Measurements from ENCODE around the gene LRRC41. TPM values are rescaled to one million over a fixed set of nuclear protein-coding genes. Genes with fewer than 3 reads are reported as not detected.

The LRRC41 gene
- total and polyA plus RNA-seq, 10 donors = 13.3 to 57.2 (median 40.7) TPM

- no peaks in the 10 kb centered on the region for H3K9me3 ChIP-seq
- H3K4me1 ChIP-seq = peaks cover 0 to 64% (median 23%) of the 10 kb centered on the region in 6 donors
- H3K27me3 ChIP-seq (replicated peaks in 1 of 7) = no peaks in the 10 kb centered on the region
- intact Hi-C loops (cut with DNase I; ENCODE audit: low total_unique reads) = loop anchor here (5.0 kb wide), 1 partner anchor 42 kb away; the partner anchor contains the start of genes LRRC41 and UQCRH
- peaks cover 0 to 77% (median 40%) of the 10 kb centered on the region in 6 donors for H3K36me3 ChIP-seq
- no peak for DNase-seq
- WGBS, 5 donors = 90 to 96% (median 92%) methylated on average over 3 of the region's 3 CpGs
- H3K27ac ChIP-seq = no peak overlapping the region
- TF ChIP-seq CTCF (IDR thresholded peaks at IDR 0.05 in 8 of 11, conservative IDR thresholded peaks at IDR 0.05 in 3 of 11) (no peak), POLR2A (IDR thresholded peaks at IDR 0.05) (no peak)
- H3K4me3 ChIP-seq = no peak overlapping the region
Observed at GRCh38 chr1:46344481-46344880, 41.1 kb upstream of the LRRC41 start.

- WGBS, 5 donors = 80 to 97% (median 87%) methylated on average over 4 of the region's 4 CpGs
- no peak for DNase-seq
- H3K27me3 ChIP-seq (replicated peaks in 1 of 7) = no peaks in the 10 kb centered on the region
- no peaks in the 10 kb centered on the region for H3K9me3 ChIP-seq
- H3K27ac ChIP-seq = no peak overlapping the region
- intact Hi-C loops (cut with DNase I; ENCODE audit: low total_unique reads) = loop anchor here (5.0 kb wide), 1 partner anchor 41 kb away; the partner anchor contains the start of genes LRRC41 and UQCRH
- no peak overlapping the region for H3K4me3 ChIP-seq
- TF ChIP-seq CTCF (IDR thresholded peaks at IDR 0.05 in 8 of 11, conservative IDR thresholded peaks at IDR 0.05 in 3 of 11) (no peak), POLR2AphosphoS5 (IDR thresholded peaks at IDR 0.05) (no peak), POLR2A (IDR thresholded peaks at IDR 0.05) (no peak)
- H3K4me1 ChIP-seq = peaks cover 0 to 64% (median 27%) of the 10 kb centered on the region in 6 donors
- H3K36me3 ChIP-seq = peaks cover 0 to 69% (median 35%) of the 10 kb centered on the region in 6 donors
Observed at GRCh38 chr1:46343705-46344104, 40.3 kb upstream of the LRRC41 start.

- WGBS, 5 donors = 90 to 96% (median 93%) methylated on average over 4 of the region's 4 CpGs
- no peak for DNase-seq
- Histone ChIP-seq H3K27me3 (replicated peaks in 1 of 7) (no peaks in the 10 kb centered on the region), H3K9me3 (no peaks in the 10 kb centered on the region), H3K4me3 (no peak overlapping the region), H3K36me3 (peaks cover 0 to 67% (median 35%) of the 10 kb centered on the region in 6 donors), H3K27ac (peak overlapping the region in 1 of 8 donors; percentile 97), H3K4me1 (peaks cover 0 to 62% (median 25%) of the 10 kb centered on the region in 6 donors)
- intact Hi-C loops (cut with DNase I; ENCODE audit: low total_unique reads) = loop anchor here (5.0 kb wide), 1 partner anchor 41 kb away; the partner anchor contains the start of genes LRRC41 and UQCRH
- TF ChIP-seq POLR2AphosphoS5 (IDR thresholded peaks at IDR 0.05) = no peak
- TF ChIP-seq POLR2A (IDR thresholded peaks at IDR 0.05) = no peak
- TF ChIP-seq CTCF (IDR thresholded peaks at IDR 0.05 in 8 of 11, conservative IDR thresholded peaks at IDR 0.05 in 3 of 11) = no peak
Observed at GRCh38 chr1:46343351-46343695, 39.9 kb upstream of the LRRC41 start.

- DNase-seq = no peak
- Histone ChIP-seq H3K4me3 (no peak overlapping the region), H3K27me3 (replicated peaks in 1 of 7) (no peaks in the 10 kb centered on the region), H3K36me3 (peaks cover 0 to 62% (median 34%) of the 10 kb centered on the region in 6 donors), H3K9me3 (no peaks in the 10 kb centered on the region), H3K27ac (peak overlapping the region in 3 of 8 donors; percentile 93 to 97 (median 96)), H3K4me1 (peaks cover 0 to 57% (median 21%) of the 10 kb centered on the region in 6 donors)
- no peak for TF ChIP-seq CTCF (IDR thresholded peaks at IDR 0.05 in 8 of 11, conservative IDR thresholded peaks at IDR 0.05 in 3 of 11)
- no peak for TF ChIP-seq POLR2A (IDR thresholded peaks at IDR 0.05)
- no peak for TF ChIP-seq POLR2AphosphoS5 (IDR thresholded peaks at IDR 0.05)
- WGBS, 5 donors = 79 to 94% (median 83%) methylated on average over 8 of the region's 8 CpGs
- intact Hi-C loops (cut with DNase I; ENCODE audit: low total_unique reads) = loop anchor here (5.0 kb wide), 1 partner anchor 41 kb away; the partner anchor contains the start of genes LRRC41 and UQCRH
Observed at GRCh38 chr1:46342677-46343350, 39.4 kb upstream of the LRRC41 start.

Measured in spleen (tissue), 11 donors.